ENCODE measurements around the gene HDHD5. TPM values are rescaled to one million over a fixed set of nuclear protein-coding genes. Genes with fewer than 3 reads are reported as not detected.

HDHD5 gene
- total and polyA plus RNA-seq, 2 of the 13 experiments (the other 11 are each of a cell fraction or from before 2014, with no cell fraction given), result not detected

DNA sequence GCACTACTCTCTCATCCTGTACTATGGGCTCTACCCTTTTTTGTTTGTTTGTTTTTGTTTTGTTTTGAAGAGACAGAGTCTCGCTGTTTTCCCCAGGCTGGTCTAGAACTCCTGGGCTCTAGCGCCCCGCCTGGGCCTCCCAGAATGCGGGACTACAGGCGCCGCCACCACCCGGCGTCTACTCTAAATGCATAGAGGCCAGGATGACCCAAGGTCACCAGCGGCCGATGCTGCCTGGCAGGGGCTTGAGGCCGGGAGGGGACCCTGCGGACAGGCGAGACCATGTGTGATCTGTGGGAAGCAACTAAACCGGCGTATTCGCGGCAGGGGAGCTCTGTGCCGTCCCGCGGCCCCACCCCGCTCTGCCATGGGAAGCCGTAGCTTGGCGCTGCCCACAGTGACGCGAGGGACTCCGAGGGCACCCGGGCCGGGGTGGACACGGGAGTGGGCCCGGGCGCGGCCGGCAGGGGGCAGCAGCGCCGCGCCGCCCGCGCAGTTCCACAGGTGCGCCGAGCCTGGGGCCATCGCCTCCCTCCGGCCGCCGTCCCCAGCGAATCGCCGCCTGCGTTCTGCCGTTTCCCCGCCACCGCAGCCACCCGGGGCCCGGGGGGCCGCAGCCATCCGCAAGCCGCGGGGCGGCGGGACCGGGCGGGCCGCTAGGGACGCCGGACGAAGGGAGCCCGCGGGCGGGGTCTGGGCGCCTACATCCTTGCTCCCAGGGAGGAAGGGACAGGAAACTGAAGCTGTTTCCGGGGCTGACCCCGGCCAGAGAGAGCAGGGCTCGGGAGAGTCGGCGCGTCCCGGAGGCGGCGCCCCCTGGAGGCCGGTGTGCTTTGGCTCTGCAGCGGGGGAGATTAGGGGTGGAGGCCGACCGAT, 12.3 kb upstream of the HDHD5 start (continued):
- TF ChIP-seq U2AF1 (optimal IDR thresholded peaks at IDR 0.05; ENCODE audit: low read depth, low read length) (no peak), HDAC1 (CRISPR knock-in tag; IDR thresholded peaks at IDR 0.05) (no peak), NR1H2 (CRISPR knock-in tag; IDR thresholded peaks at IDR 0.05; ENCODE audit: borderline replicate concordance, low read depth) (no peak), ZNF225 (CRISPR knock-in tag; IDR thresholded peaks at IDR 0.05) (no peak), SNAPC2 (CRISPR knock-in tag; IDR thresholded peaks at IDR 0.05) (no peak), SP1 (IDR thresholded peaks at IDR 0.05) (no peak), SP1 (CRISPR knock-in tag; IDR thresholded peaks at IDR 0.05) (no peak), ZNF292 (CRISPR knock-in tag; IDR thresholded peaks at IDR 0.05; ENCODE audit: borderline replicate concordance, low read depth) (no peak), NKX3-1 (CRISPR knock-in tag; IDR thresholded peaks at IDR 0.05) (no peak), MED8 (CRISPR knock-in tag; IDR thresholded peaks at IDR 0.05; ENCODE audit: insufficient replicate concordance) (no peak), ZBTB3 (CRISPR knock-in tag; IDR thresholded peaks at IDR 0.05; ENCODE audit: borderline replicate concordance, low read depth) (no peak), CAMTA2 (CRISPR knock-in tag; IDR thresholded peaks at IDR 0.05; ENCODE audit: borderline replicate concordance) (no peak), MIER2 (CRISPR knock-in tag; IDR thresholded peaks at IDR 0.05) (no peak), HOXA9 (CRISPR knock-in tag; IDR thresholded peaks at IDR 0.05; ENCODE audit: borderline replicate concordance) (no peak)
- TF ChIP-seq, protein P1, sequence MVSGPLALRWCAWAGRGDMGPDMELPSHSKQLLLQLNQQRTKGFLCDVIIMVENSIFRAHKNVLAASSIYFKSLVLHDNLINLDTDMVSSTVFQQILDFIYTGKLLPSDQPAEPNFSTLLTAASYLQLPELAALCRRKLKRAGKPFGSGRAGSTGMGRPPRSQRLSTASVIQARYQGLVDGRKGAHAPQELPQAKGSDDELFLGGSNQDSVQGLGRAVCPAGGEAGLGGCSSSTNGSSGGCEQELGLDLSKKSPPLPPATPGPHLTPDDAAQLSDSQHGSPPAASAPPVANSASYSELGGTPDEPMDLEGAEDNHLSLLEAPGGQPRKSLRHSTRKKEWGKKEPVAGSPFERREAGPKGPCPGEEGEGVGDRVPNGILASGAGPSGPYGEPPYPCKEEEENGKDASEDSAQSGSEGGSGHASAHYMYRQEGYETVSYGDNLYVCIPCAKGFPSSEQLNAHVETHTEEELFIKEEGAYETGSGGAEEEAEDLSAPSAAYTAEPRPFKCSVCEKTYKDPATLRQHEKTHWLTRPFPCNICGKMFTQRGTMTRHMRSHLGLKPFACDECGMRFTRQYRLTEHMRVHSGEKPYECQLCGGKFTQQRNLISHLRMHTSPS (CRISPR knock-in tag; IDR thresholded peaks at IDR 0.05; ENCODE audit: low read depth), result peak; percentile 42; the same call in 1 of the 2 replicates
- TF ChIP-seq, protein P2, sequence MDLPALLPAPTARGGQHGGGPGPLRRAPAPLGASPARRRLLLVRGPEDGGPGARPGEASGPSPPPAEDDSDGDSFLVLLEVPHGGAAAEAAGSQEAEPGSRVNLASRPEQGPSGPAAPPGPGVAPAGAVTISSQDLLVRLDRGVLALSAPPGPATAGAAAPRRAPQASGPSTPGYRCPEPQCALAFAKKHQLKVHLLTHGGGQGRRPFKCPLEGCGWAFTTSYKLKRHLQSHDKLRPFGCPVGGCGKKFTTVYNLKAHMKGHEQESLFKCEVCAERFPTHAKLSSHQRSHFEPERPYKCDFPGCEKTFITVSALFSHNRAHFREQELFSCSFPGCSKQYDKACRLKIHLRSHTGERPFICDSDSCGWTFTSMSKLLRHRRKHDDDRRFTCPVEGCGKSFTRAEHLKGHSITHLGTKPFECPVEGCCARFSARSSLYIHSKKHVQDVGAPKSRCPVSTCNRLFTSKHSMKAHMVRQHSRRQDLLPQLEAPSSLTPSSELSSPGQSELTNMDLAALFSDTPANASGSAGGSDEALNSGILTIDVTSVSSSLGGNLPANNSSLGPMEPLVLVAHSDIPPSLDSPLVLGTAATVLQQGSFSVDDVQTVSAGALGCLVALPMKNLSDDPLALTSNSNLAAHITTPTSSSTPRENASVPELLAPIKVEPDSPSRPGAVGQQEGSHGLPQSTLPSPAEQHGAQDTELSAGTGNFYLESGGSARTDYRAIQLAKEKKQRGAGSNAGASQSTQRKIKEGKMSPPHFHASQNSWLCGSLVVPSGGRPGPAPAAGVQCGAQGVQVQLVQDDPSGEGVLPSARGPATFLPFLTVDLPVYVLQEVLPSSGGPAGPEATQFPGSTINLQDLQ (CRISPR knock-in tag; IDR thresholded peaks at IDR 0.05), result no peak
- TF ChIP-seq, protein P3, sequence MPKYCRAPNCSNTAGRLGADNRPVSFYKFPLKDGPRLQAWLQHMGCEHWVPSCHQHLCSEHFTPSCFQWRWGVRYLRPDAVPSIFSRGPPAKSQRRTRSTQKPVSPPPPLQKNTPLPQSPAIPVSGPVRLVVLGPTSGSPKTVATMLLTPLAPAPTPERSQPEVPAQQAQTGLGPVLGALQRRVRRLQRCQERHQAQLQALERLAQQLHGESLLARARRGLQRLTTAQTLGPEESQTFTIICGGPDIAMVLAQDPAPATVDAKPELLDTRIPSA (CRISPR knock-in tag; IDR thresholded peaks at IDR 0.05; ENCODE audit: borderline replicate concordance), result no peak
- TF ChIP-seq, protein P4, sequence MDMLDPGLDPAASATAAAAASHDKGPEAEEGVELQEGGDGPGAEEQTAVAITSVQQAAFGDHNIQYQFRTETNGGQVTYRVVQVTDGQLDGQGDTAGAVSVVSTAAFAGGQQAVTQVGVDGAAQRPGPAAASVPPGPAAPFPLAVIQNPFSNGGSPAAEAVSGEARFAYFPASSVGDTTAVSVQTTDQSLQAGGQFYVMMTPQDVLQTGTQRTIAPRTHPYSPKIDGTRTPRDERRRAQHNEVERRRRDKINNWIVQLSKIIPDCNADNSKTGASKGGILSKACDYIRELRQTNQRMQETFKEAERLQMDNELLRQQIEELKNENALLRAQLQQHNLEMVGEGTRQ (IDR thresholded peaks at IDR 0.05; ENCODE audit: low read depth, low read length), result no peak
- TF ChIP-seq, protein P4 (CRISPR knock-in tag; IDR thresholded peaks at IDR 0.05; ENCODE audit: borderline replicate concordance), result no peak

Data from HepG2 (cell line).